ENCODE measurements around the gene TECR.

Gene TECR

GRCh38 chr19:14494910-14495671 lies 34.3 kb upstream of the TECR start:
- Histone ChIP-seq H3K4ac (ENCODE audit: low read length) (no peak overlapping the region), H3K18ac (ENCODE audit: low read length) (peak overlapping the region; percentile 94), H4K8ac (ENCODE audit: low read depth, low read length) (peak overlapping the region; percentile 29), H4K91ac (ENCODE audit: low read depth, low read length, poor library complexity) (no peak overlapping the region), H2BK5ac (ENCODE audit: low read length) (peak overlapping the region; percentile 66), H2BK120ac (ENCODE audit: low read depth, low read length) (no peak overlapping the region), H2AFZ (ENCODE audit: low read length) (peak overlapping the region; percentile 91), H3K27me3 (ENCODE audit: control insufficient read depth in 3 of 3, insufficient read depth in 3 of 3, low read depth in 1 of 3, low read length in 3 of 3) (no peaks in the 10 kb centered on the region), H3K9me3 (replicated peaks in 1 of 2; ENCODE audit: control insufficient read depth in 2 of 2, insufficient read depth in 1 of 2, low read depth in 1 of 2, low read length in 2 of 2) (no peaks in the 10 kb centered on the region), H3K79me1 (ENCODE audit: low read depth, low read length) (peaks cover 11% of the 10 kb centered on the region), H3K9ac (ENCODE audit: low read depth, low read length, poor library complexity) (peak overlapping the region; percentile 90), H3K23ac (ENCODE audit: low read depth, low read length, poor library complexity) (peak overlapping the region; percentile 11), H2BK15ac (ENCODE audit: low read length) (peak overlapping the region; percentile 22), H3K4me3 (ENCODE audit: low read length in 2 of 2) (peak overlapping the region; percentile 86 to 88), H3K14ac (ENCODE audit: low read length) (no peak overlapping the region), H3K4me1 (ENCODE audit: control insufficient read depth in 2 of 2, insufficient read depth in 1 of 2, low read depth in 1 of 2, low read length in 2 of 2) (peaks cover 16 to 19% of the 10 kb centered on the region in 2 donors), H2AK5ac (ENCODE audit: low read depth, low read length) (peak overlapping the region; percentile 60), H3K27ac (replicated peaks; ENCODE audit: low read length) (no peak overlapping the region), H3K36me3 (replicated peaks in 1 of 2; ENCODE audit: control insufficient read depth in 2 of 2, insufficient read depth in 2 of 2, low read length in 2 of 2) (peaks cover 6 to 21% of the 10 kb centered on the region in 2 donors), H3K4me2 (ENCODE audit: insufficient read depth, low read length, poor library complexity, severe bottlenecking) (peak overlapping the region; percentile 77), H2BK12ac (ENCODE audit: low read length) (no peak overlapping the region)
- WGBS, 2 donors (ENCODE audit: extremely low coverage in 2 of 2, insufficient read length in 2 of 2, insufficient replicate concordance in 1 of 2) = no CpG with 5 or more reads among the region's 14 CpGs
- DNase-seq (ENCODE audit: low spot score) = no peak

DNA sequence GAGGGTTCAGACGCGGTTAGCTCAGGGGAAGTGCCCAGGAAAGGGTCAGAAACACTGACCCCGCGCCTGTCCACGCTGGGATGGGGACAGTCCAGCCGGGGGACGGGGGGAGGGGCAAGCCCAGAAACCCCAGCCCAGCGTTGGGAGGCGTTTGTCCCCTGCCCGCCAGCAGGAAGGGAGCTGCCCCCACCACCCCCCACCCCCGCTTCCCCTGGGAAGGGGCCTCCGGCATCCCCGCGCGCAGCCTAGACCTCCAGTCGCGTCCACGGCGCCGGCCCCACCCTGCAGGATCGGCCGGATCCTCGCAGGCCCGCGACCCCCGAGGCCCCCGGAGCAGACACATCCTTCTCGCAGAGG lies 33.7 kb upstream of the TECR start:
- no peak overlapping the region for H3K27ac ChIP-seq (replicated peaks; ENCODE audit: low read length)
- H4K91ac ChIP-seq (ENCODE audit: low read depth, low read length, poor library complexity) = no peak overlapping the region
- H3K4ac ChIP-seq (ENCODE audit: low read length) = no peak overlapping the region
- no peak overlapping the region for H2BK12ac ChIP-seq (ENCODE audit: low read length)
- H2BK120ac ChIP-seq (ENCODE audit: low read depth, low read length) = no peak overlapping the region
- H3K18ac ChIP-seq (ENCODE audit: low read length) = peak overlapping the region; percentile 94
- H3K4me3 ChIP-seq (ENCODE audit: low read length in 2 of 2) = peak overlapping the region; percentile 86 to 88
- no peaks in the 10 kb centered on the region for H3K27me3 ChIP-seq (ENCODE audit: control insufficient read depth in 3 of 3, insufficient read depth in 3 of 3, low read depth in 1 of 3, low read length in 3 of 3)
- peaks cover 16 to 19% of the 10 kb centered on the region in 2 donors for H3K4me1 ChIP-seq (ENCODE audit: control insufficient read depth in 2 of 2, insufficient read depth in 1 of 2, low read depth in 1 of 2, low read length in 2 of 2)
- H2AK5ac ChIP-seq (ENCODE audit: low read depth, low read length) = peak overlapping the region; percentile 28
- peak overlapping the region; percentile 91 for H2AFZ ChIP-seq (ENCODE audit: low read length)
- peak overlapping the region; percentile 22 for H2BK15ac ChIP-seq (ENCODE audit: low read length)
- H2BK5ac ChIP-seq (ENCODE audit: low read length) = peak overlapping the region; percentile 66
- no CpG with 5 or more reads among the region's 28 CpGs for WGBS, 2 donors (ENCODE audit: extremely low coverage in 2 of 2, insufficient read length in 2 of 2, insufficient replicate concordance in 1 of 2)
- no peaks in the 10 kb centered on the region for H3K9me3 ChIP-seq (replicated peaks in 1 of 2; ENCODE audit: control insufficient read depth in 2 of 2, insufficient read depth in 1 of 2, low read depth in 1 of 2, low read length in 2 of 2)
- peak overlapping the region; percentile 80 for H3K23ac ChIP-seq (ENCODE audit: low read depth, low read length, poor library complexity)
- no peak for DNase-seq (ENCODE audit: low spot score)
- H3K4me2 ChIP-seq (ENCODE audit: insufficient read depth, low read length, poor library complexity, severe bottlenecking) = peak overlapping the region; percentile 77
- H3K79me1 ChIP-seq (ENCODE audit: low read depth, low read length) = peaks cover 11% of the 10 kb centered on the region
- peaks cover 6 to 18% of the 10 kb centered on the region in 2 donors for H3K36me3 ChIP-seq (replicated peaks in 1 of 2; ENCODE audit: control insufficient read depth in 2 of 2, insufficient read depth in 2 of 2, low read length in 2 of 2)
- no peak overlapping the region for H4K8ac ChIP-seq (ENCODE audit: low read depth, low read length)
- H3K9ac ChIP-seq (ENCODE audit: low read depth, low read length, poor library complexity) = peak overlapping the region; percentile 90
- peak overlapping the region; percentile 82 for H3K14ac ChIP-seq (ENCODE audit: low read length)

GRCh38 chr19:14496029-14496833 lies 33.2 kb upstream of the TECR start, which contains the start of gene GIPC1:
Gene GIPC1 (minus strand): TSS chr19:14496127. CDS start chr19:14482976, 13,151 bp downstream.
- peak; percentile 99 for DNase-seq (ENCODE audit: low spot score)
- peak within 1 kb of the TSS; percentile 91 for H2AFZ ChIP-seq (ENCODE audit: low read length)
- H2BK15ac ChIP-seq (ENCODE audit: low read length) = peak within 1 kb of the TSS; percentile 95
- H3K9ac ChIP-seq (ENCODE audit: low read depth, low read length, poor library complexity) = peak within 1 kb of the TSS; percentile 90
- H2AK5ac ChIP-seq (ENCODE audit: low read depth, low read length) = peak within 1 kb of the TSS; percentile 60
- no peak within 1 kb of the TSS for H2BK12ac ChIP-seq (ENCODE audit: low read length)
- WGBS, 2 donors (ENCODE audit: extremely low coverage in 2 of 2, insufficient read length in 2 of 2, insufficient replicate concordance in 1 of 2) = no CpG with 5 or more reads among the region's 71 CpGs
- H3K27ac ChIP-seq (replicated peaks; ENCODE audit: low read length) = peak within 1 kb of the TSS; percentile 41
- H3K9me3 ChIP-seq (replicated peaks in 1 of 2; ENCODE audit: control insufficient read depth in 2 of 2, insufficient read depth in 1 of 2, low read depth in 1 of 2, low read length in 2 of 2) = no peaks in the 10 kb centered on the region
- H3K4ac ChIP-seq (ENCODE audit: low read length) = no peak within 1 kb of the TSS
- H3K79me1 ChIP-seq (ENCODE audit: low read depth, low read length) = peaks cover 11% of the 10 kb centered on the region
- H2BK120ac ChIP-seq (ENCODE audit: low read depth, low read length) = no peak within 1 kb of the TSS
- peak within 1 kb of the TSS; percentile 77 for H3K4me2 ChIP-seq (ENCODE audit: insufficient read depth, low read length, poor library complexity, severe bottlenecking)
- H3K23ac ChIP-seq (ENCODE audit: low read depth, low read length, poor library complexity) = peak within 1 kb of the TSS; percentile 80
- H3K4me3 ChIP-seq (ENCODE audit: low read length in 2 of 2) = peak within 1 kb of the TSS; percentile 86 to 88
- H4K91ac ChIP-seq (ENCODE audit: low read depth, low read length, poor library complexity) = no peak within 1 kb of the TSS
- peak within 1 kb of the TSS; percentile 94 for H3K18ac ChIP-seq (ENCODE audit: low read length)
- no peaks in the 10 kb centered on the region for H3K27me3 ChIP-seq (ENCODE audit: control insufficient read depth in 3 of 3, insufficient read depth in 3 of 3, low read depth in 1 of 3, low read length in 3 of 3)
- H2BK5ac ChIP-seq (ENCODE audit: low read length) = peak within 1 kb of the TSS; percentile 66
- H3K14ac ChIP-seq (ENCODE audit: low read length) = peak within 1 kb of the TSS; percentile 82
- peaks cover 16 to 19% of the 10 kb centered on the region in 2 donors for H3K4me1 ChIP-seq (ENCODE audit: control insufficient read depth in 2 of 2, insufficient read depth in 1 of 2, low read depth in 1 of 2, low read length in 2 of 2)
- H3K36me3 ChIP-seq (replicated peaks in 1 of 2; ENCODE audit: control insufficient read depth in 2 of 2, insufficient read depth in 2 of 2, low read length in 2 of 2) = peaks cover 6 to 15% of the 10 kb centered on the region in 2 donors
- no peak within 1 kb of the TSS for H4K8ac ChIP-seq (ENCODE audit: low read depth, low read length)

- Histone ChIP-seq H3K4ac (ENCODE audit: low read length) (no peak overlapping the region), H2BK15ac (ENCODE audit: low read length) (peak overlapping the region; percentile 95), H2AFZ (ENCODE audit: low read length) (peak overlapping the region; percentile 90), H4K8ac (ENCODE audit: low read depth, low read length) (no peak overlapping the region), H2BK12ac (ENCODE audit: low read length) (no peak overlapping the region), H2BK120ac (ENCODE audit: low read depth, low read length) (no peak overlapping the region), H3K79me1 (ENCODE audit: low read depth, low read length) (peaks cover 9% of the 10 kb centered on the region), H3K18ac (ENCODE audit: low read length) (peak overlapping the region; percentile 90), H3K27me3 (ENCODE audit: control insufficient read depth in 3 of 3, insufficient read depth in 3 of 3, low read depth in 1 of 3, low read length in 3 of 3) (no peaks in the 10 kb centered on the region), H3K14ac (ENCODE audit: low read length) (no peak overlapping the region), H3K36me3 (replicated peaks in 1 of 2; ENCODE audit: control insufficient read depth in 2 of 2, insufficient read depth in 2 of 2, low read length in 2 of 2) (peaks cover 4 to 12% of the 10 kb centered on the region in 2 donors), H3K4me2 (ENCODE audit: insufficient read depth, low read length, poor library complexity, severe bottlenecking) (no peak overlapping the region), H2AK5ac (ENCODE audit: low read depth, low read length) (peak overlapping the region; percentile 14), H3K27ac (replicated peaks; ENCODE audit: low read length) (no peak overlapping the region), H4K91ac (ENCODE audit: low read depth, low read length, poor library complexity) (no peak overlapping the region), H3K4me3 (ENCODE audit: low read length in 2 of 2) (peak overlapping the region in 1 of 2 donors; percentile 88), H3K4me1 (ENCODE audit: control insufficient read depth in 2 of 2, insufficient read depth in 1 of 2, low read depth in 1 of 2, low read length in 2 of 2) (peaks cover 16 to 19% of the 10 kb centered on the region in 2 donors), H3K9ac (ENCODE audit: low read depth, low read length, poor library complexity) (no peak overlapping the region), H3K9me3 (replicated peaks in 1 of 2; ENCODE audit: control insufficient read depth in 2 of 2, insufficient read depth in 1 of 2, low read depth in 1 of 2, low read length in 2 of 2) (no peaks in the 10 kb centered on the region), H2BK5ac (ENCODE audit: low read length) (no peak overlapping the region), H3K23ac (ENCODE audit: low read depth, low read length, poor library complexity) (no peak overlapping the region)
- no peak for DNase-seq (ENCODE audit: low spot score)
- WGBS, 2 donors (ENCODE audit: extremely low coverage in 2 of 2, insufficient read length in 2 of 2, insufficient replicate concordance in 1 of 2) = no CpG with 5 or more reads among the region's 7 CpGs
Measured at GRCh38 chr19:14496834-14497227, 32.6 kb upstream of the TECR start.
